ENCODE results near the gene PDE4B. TPM values are rescaled to one million over a fixed set of nuclear protein-coding genes. Genes with fewer than 3 reads are reported as not detected.
"Not testable (repeated sequence)": the region's sequence is repeated elsewhere in the genome, so short reads cannot be mapped to it uniquely, and the experiment has no call there.

PDE4B gene
- polyA plus RNA-seq, 1 donor from 2014 or later = 135 TPM

DNA sequence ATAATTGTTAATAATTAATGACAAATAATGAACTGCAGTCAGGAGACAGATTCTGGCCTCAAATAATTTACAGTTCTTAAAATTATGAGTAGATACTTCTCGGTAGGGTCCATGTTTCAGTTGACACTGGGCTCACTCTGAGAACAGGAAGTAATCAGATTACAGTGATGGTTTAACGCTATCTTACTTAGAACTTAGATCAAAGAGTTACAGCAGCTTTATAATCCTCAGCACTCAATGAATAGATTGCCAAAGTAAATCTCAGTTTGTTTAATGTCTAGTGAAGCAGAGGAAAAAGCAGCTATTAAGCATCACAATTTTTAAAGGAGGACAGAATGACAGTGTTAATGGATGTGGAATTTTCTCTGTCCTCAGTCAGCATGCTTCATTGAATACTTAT, 79.6 kb downstream of the PDE4B start:
- H3K79me2 ChIP-seq (replicated peaks; ENCODE audit: insufficient read depth, low read length) = no peaks in the 10 kb centered on the region
- H3K36me3 ChIP-seq (ENCODE audit: insufficient read depth, low read length) = no peaks in the 10 kb centered on the region
- no peak overlapping the region for H3K4me2 ChIP-seq (ENCODE audit: low read length)
- no peaks in the 10 kb centered on the region for H4K20me1 ChIP-seq (ENCODE audit: insufficient read depth)
- H3K9me3 ChIP-seq (ENCODE audit: low read length) = no peaks in the 10 kb centered on the region
- no peaks in the 10 kb centered on the region for H3K9me2 ChIP-seq (ENCODE audit: insufficient read depth, low read length)
- H3K4me3 ChIP-seq (ENCODE audit: low read length) = no peak overlapping the region
- no peak for TF ChIP-seq POLR2AphosphoS5 (IDR thresholded peaks at IDR 0.05)
- TF ChIP-seq EP300 (conservative IDR thresholded peaks at IDR 0.05; ENCODE audit: poor library complexity, severe bottlenecking) = peak; percentile 18
- no peak overlapping the region for H2AFZ ChIP-seq (ENCODE audit: low read depth, low read length)
- H3K27me3 ChIP-seq (ENCODE audit: insufficient read depth, low read depth, low read length) = no peaks in the 10 kb centered on the region
- H3K27ac ChIP-seq (ENCODE audit: low read length) = no peak overlapping the region
- no peaks in the 10 kb centered on the region for H3F3A ChIP-seq (ENCODE audit: insufficient read depth, low read length, poor library complexity, severe bottlenecking)
- no peak overlapping the region for H3K9ac ChIP-seq (ENCODE audit: low read length)

- not testable (repeated sequence) for H3K79me2 ChIP-seq (replicated peaks; ENCODE audit: insufficient read depth, low read length); H3K27ac ChIP-seq (ENCODE audit: low read length); H4K20me1 ChIP-seq (ENCODE audit: insufficient read depth); H3K36me3 ChIP-seq (ENCODE audit: insufficient read depth, low read length); H3K27me3 ChIP-seq (ENCODE audit: insufficient read depth, low read depth, low read length); H3K9ac ChIP-seq (ENCODE audit: low read length); H3K9me2 ChIP-seq (ENCODE audit: insufficient read depth, low read length); H3K4me3 ChIP-seq (ENCODE audit: low read length); H2AFZ ChIP-seq (ENCODE audit: low read depth, low read length); H3F3A ChIP-seq (ENCODE audit: insufficient read depth, low read length, poor library complexity, severe bottlenecking); H3K9me3 ChIP-seq (ENCODE audit: low read length); H3K4me2 ChIP-seq (ENCODE audit: low read length)
These were observed 85.6 kb downstream of the PDE4B start for GRCh38 chr1:65878342-65878741.

DNA sequence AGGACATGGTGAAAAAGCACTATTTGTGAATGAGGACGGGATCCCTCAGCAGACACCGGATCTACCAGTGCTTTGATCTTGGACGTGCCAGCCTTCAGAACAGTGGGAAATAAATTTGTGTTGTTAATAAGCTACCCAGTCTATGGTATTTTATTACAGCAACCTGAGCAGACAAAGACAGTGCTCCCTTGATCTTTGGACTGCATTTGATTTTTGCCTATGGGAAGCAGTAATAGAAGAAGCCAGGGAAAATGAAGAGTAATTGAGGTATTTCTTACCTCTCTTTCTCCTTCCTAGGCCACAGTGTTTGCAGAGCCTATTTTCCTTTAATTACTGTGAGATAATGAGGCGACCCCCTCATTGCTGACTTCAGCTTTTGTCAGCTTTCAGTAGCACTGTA, 87.9 kb downstream of the PDE4B start:
- Histone ChIP-seq H4K20me1 (ENCODE audit: insufficient read depth) (no peaks in the 10 kb centered on the region), H3K4me2 (ENCODE audit: low read length) (no peak overlapping the region), H3F3A (ENCODE audit: insufficient read depth, low read length, poor library complexity, severe bottlenecking) (no peaks in the 10 kb centered on the region)

GRCh38 chr1:65881067-65881594, 88.4 kb downstream of the PDE4B start:
- Histone ChIP-seq H3K79me2 (replicated peaks; ENCODE audit: insufficient read depth, low read length) (no peaks in the 10 kb centered on the region), H3K9me3 (ENCODE audit: low read length) (no peaks in the 10 kb centered on the region), H3K9me2 (ENCODE audit: insufficient read depth, low read length) (no peaks in the 10 kb centered on the region), H3K36me3 (ENCODE audit: insufficient read depth, low read length) (no peaks in the 10 kb centered on the region), H4K20me1 (ENCODE audit: insufficient read depth) (no peaks in the 10 kb centered on the region), H3K9ac (ENCODE audit: low read length) (no peak overlapping the region), H3K4me2 (ENCODE audit: low read length) (no peak overlapping the region), H3K4me3 (ENCODE audit: low read length) (no peak overlapping the region), H3K27ac (ENCODE audit: low read length) (no peak overlapping the region), H3F3A (ENCODE audit: insufficient read depth, low read length, poor library complexity, severe bottlenecking) (no peaks in the 10 kb centered on the region), H2AFZ (ENCODE audit: low read depth, low read length) (no peak overlapping the region), H3K27me3 (ENCODE audit: insufficient read depth, low read depth, low read length) (no peaks in the 10 kb centered on the region)
- TF ChIP-seq TAF1 (IDR thresholded peaks at IDR 0.05; ENCODE audit: low read depth) (no peak), EZH2 (IDR thresholded peaks at IDR 0.05; ENCODE audit: borderline replicate concordance, insufficient read depth, low read length, poor library complexity, severe bottlenecking) (no peak), POLR2AphosphoS5 (IDR thresholded peaks at IDR 0.05) (no peak), RAD21 (conservative IDR thresholded peaks at IDR 0.05) (no peak), SMC3 (conservative IDR thresholded peaks at IDR 0.05; ENCODE audit: poor library complexity) (no peak)
- TF ChIP-seq, protein P1, sequence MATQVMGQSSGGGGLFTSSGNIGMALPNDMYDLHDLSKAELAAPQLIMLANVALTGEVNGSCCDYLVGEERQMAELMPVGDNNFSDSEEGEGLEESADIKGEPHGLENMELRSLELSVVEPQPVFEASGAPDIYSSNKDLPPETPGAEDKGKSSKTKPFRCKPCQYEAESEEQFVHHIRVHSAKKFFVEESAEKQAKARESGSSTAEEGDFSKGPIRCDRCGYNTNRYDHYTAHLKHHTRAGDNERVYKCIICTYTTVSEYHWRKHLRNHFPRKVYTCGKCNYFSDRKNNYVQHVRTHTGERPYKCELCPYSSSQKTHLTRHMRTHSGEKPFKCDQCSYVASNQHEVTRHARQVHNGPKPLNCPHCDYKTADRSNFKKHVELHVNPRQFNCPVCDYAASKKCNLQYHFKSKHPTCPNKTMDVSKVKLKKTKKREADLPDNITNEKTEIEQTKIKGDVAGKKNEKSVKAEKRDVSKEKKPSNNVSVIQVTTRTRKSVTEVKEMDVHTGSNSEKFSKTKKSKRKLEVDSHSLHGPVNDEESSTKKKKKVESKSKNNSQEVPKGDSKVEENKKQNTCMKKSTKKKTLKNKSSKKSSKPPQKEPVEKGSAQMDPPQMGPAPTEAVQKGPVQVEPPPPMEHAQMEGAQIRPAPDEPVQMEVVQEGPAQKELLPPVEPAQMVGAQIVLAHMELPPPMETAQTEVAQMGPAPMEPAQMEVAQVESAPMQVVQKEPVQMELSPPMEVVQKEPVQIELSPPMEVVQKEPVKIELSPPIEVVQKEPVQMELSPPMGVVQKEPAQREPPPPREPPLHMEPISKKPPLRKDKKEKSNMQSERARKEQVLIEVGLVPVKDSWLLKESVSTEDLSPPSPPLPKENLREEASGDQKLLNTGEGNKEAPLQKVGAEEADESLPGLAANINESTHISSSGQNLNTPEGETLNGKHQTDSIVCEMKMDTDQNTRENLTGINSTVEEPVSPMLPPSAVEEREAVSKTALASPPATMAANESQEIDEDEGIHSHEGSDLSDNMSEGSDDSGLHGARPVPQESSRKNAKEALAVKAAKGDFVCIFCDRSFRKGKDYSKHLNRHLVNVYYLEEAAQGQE (IDR thresholded peaks at IDR 0.05; ENCODE audit: borderline replicate concordance) = no peak

More for the DNA sequence above, 87.9 kb downstream of the PDE4B start:
- no peaks in the 10 kb centered on the region for H3K9me3 ChIP-seq (ENCODE audit: low read length)
- no peaks in the 10 kb centered on the region for H3K79me2 ChIP-seq (replicated peaks; ENCODE audit: insufficient read depth, low read length)
- no peaks in the 10 kb centered on the region for H3K9me2 ChIP-seq (ENCODE audit: insufficient read depth, low read length)
- H3K27ac ChIP-seq (ENCODE audit: low read length) = no peak overlapping the region
- H3K27me3 ChIP-seq (ENCODE audit: insufficient read depth, low read depth, low read length) = no peaks in the 10 kb centered on the region
- no peak overlapping the region for H3K9ac ChIP-seq (ENCODE audit: low read length)
- H3K4me3 ChIP-seq (ENCODE audit: low read length) = no peak overlapping the region
- TF ChIP-seq EZH2 (IDR thresholded peaks at IDR 0.05; ENCODE audit: borderline replicate concordance, insufficient read depth, low read length, poor library complexity, severe bottlenecking) (no peak), RAD21 (conservative IDR thresholded peaks at IDR 0.05) (no peak)
- no peaks in the 10 kb centered on the region for H3K36me3 ChIP-seq (ENCODE audit: insufficient read depth, low read length)
- H2AFZ ChIP-seq (ENCODE audit: low read depth, low read length) = no peak overlapping the region

All from neural cell (in vitro differentiated cells).